Articular chondrocyte of knee joint (primary cell): ENCODE results near the gene IBSP. TPM values are rescaled to one million over a fixed set of nuclear protein-coding genes. Genes with fewer than 3 reads are reported as not detected.

Experiments
- total RNA-seq: library from RNA; depleted of rRNA; stranded (reverse); fragments of >200 nt; gene quantifications from 2 replicates; pipeline ENCODE4 v1.2.3, GENCODE V29; 2012

The IBSP gene
- total RNA-seq: 0.22 TPM in 1 of 2 replicates, not detected in the other

GRCh38 chr4:87799301-87800113, at the start of gene IBSP:
TSS of gene IBSP (plus strand) at chr4:87799554. CDS start at chr4:87802362, 2,808 bp downstream.

GRCh38 chr4:87832669-87833068, 33.3 kb downstream of the IBSP start, which contains the start of gene MEPE:
TSS of gene MEPE (plus strand) at chr4:87832969. CDS start at chr4:87834715, 1,746 bp downstream.

Other genes with a start within 250 kb of the IBSP start
- not detected in 2 replicates for gene DSPP, start 191.0 kb upstream of the IBSP start, total RNA-seq
- not detected in 2 replicates for gene DMP1, start 149.3 kb upstream of the IBSP start, total RNA-seq
- gene MEPE, start 33.4 kb downstream of the IBSP start, total RNA-seq: not detected in 2 replicates
- 0.32 and 0.39 TPM in 2 replicates for gene SPP1, start 176.2 kb downstream of the IBSP start, total RNA-seq
- gene PKD2, start 208.1 kb downstream of the IBSP start, total RNA-seq: 60.5 and 73.9 TPM in 2 replicates